Activated gamma-delta T cell treated with Interleukin-2 at 50 U/mL for 16 hours (primary cell): ENCODE data around the gene KANSL3.
"Not testable (repeated sequence)": the region's sequence is repeated elsewhere in the genome, so short reads cannot be mapped to it uniquely, and the experiment has no call there.

Experiments used
- DNase-seq: peaks from one replicate; pipeline ENCODE4 v3.0.0-alpha.2; 2020

Gene KANSL3

GRCh38 chr2:96638144-96639121, at the start of gene KANSL3:
TSS of gene KANSL3 (minus strand) at chr2:96638312. CDS start at chr2:96637135, 1,177 bp downstream.
- DNase-seq, result peak; percentile 84

- DNase-seq, result no peak
Measured at GRCh38 chr2:96687266-96687665, 49.2 kb upstream of the KANSL3 start.

- DNase-seq, result no peak
Measured at GRCh38 chr2:96685577-96686459, 47.7 kb upstream of the KANSL3 start.

- no peak for DNase-seq
Measured at GRCh38 chr2:96684883-96685576, 46.9 kb upstream of the KANSL3 start.

- DNase-seq, result no peak
Measured at GRCh38 chr2:96683972-96684820, 46.1 kb upstream of the KANSL3 start.

GRCh38 chr2:96683307-96683706, 45.2 kb upstream of the KANSL3 start:
- no peak for DNase-seq

- no peak for DNase-seq
Measured at GRCh38 chr2:96681540-96681939, 43.4 kb upstream of the KANSL3 start.

GRCh38 chr2:96680561-96681141, 42.5 kb upstream of the KANSL3 start:
- no peak for DNase-seq

- DNase-seq, result no peak
Measured at GRCh38 chr2:96679848-96680247, 41.7 kb upstream of the KANSL3 start.

- no peak for DNase-seq
Measured at GRCh38 chr2:96669539-96670215, 31.6 kb upstream of the KANSL3 start.

GRCh38 chr2:96668771-96669170, 30.7 kb upstream of the KANSL3 start:
- no peak for DNase-seq

- DNase-seq, result not testable (repeated sequence)
Measured at GRCh38 chr2:96665717-96666116, 27.6 kb upstream of the KANSL3 start.

GRCh38 chr2:96665083-96665569, 27.0 kb upstream of the KANSL3 start:
- no peak for DNase-seq

- no peak for DNase-seq
Measured at GRCh38 chr2:96664366-96664925, 26.3 kb upstream of the KANSL3 start.

GRCh38 chr2:96663829-96664228, 25.7 kb upstream of the KANSL3 start:
- DNase-seq, result no peak

- no peak for DNase-seq
Measured at GRCh38 chr2:96663177-96663576, 25.1 kb upstream of the KANSL3 start.

- no peak for DNase-seq
Measured at GRCh38 chr2:96662360-96662759, 24.2 kb upstream of the KANSL3 start.

GRCh38 chr2:96661324-96661723, 23.2 kb upstream of the KANSL3 start:
- DNase-seq, result no peak

- DNase-seq, result no peak
Measured at GRCh38 chr2:96656540-96656939, 18.4 kb upstream of the KANSL3 start.

GRCh38 chr2:96655526-96655925, 17.4 kb upstream of the KANSL3 start:
- DNase-seq, result no peak
